ENCODE measurements around the gene KAZALD1. TPM values are rescaled to one million over a fixed set of nuclear protein-coding genes. Genes with fewer than 3 reads are reported as not detected.

Gene KAZALD1
- total RNA-seq, 1 donor: 0.42 TPM

DNA sequence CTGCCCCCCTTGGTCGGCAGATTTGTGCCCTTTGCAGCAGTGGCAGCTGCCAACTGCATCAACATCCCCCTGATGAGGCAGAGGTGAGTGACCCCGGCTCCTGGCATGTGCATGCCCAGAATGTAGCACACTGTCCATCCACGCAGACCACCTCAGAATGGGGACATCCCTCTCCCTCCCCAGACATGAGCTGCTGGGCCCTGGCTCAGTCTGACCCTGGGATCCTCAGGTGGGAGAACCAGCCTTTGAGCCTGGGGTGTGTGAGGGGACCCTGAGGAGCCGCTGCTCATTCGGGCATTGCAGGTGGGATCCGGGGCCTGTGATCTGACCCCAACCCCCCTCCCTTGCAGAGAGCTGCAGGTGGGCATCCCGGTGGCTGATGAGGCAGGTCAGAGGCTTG lies 25.1 kb upstream of the KAZALD1 start:
- Histone ChIP-seq H3K9me3 (ENCODE audit: low read depth, low read length) (no peaks in the 10 kb centered on the region), H3K27me3 (ENCODE audit: insufficient read depth, low read length) (no peaks in the 10 kb centered on the region), H3K4me3 (ENCODE audit: low read length) (no peak overlapping the region), H3K4me1 (ENCODE audit: insufficient read depth, low read length) (peaks cover 25% of the 10 kb centered on the region)

DNA sequence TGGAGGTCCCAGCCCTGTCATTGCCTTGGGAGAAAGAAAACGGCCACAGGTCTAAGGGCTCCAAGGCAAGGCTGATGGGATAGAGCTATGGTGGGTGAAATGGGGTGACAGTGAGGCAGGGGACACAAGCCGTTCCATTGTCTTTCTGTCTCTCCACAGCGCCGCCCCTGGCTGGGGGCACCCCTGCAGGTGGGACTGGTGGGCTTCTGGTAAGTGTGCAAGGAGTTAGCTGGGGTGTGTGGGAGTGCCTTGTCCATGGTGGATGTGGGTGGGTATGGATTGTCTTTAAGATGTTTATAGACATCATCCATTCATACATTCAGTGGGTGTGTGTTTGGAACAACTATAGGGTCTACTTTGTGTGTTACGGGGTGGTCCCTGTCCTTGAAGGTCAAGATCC lies 23.3 kb upstream of the KAZALD1 start:
- Histone ChIP-seq H3K4me1 (ENCODE audit: insufficient read depth, low read length) (peaks cover 23% of the 10 kb centered on the region), H3K4me3 (ENCODE audit: low read length) (no peak overlapping the region), H3K27me3 (ENCODE audit: insufficient read depth, low read length) (no peaks in the 10 kb centered on the region), H3K9me3 (ENCODE audit: low read depth, low read length) (no peaks in the 10 kb centered on the region)

DNA sequence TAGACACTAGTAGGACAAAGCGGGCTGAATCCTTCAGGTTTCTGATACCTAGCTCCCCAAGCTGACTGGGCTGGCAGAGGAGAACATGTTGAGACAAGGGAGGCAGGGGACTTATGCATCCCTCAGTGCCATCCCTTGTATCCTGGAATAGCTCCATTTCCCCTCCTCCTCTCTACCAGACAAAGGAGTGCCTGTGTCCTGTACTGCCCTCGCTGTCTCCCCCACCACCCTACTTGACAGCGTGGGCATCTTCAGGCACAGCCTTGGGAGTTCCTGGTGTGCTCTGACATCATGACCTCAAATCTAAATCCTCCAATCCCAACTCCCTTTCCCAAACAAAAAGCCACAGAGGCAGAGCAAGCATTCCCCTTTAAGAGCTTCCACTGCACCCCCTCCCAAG lies 21.7 kb upstream of the KAZALD1 start:
- H3K9me3 ChIP-seq (ENCODE audit: low read depth, low read length): no peaks in the 10 kb centered on the region
- peaks cover 24% of the 10 kb centered on the region for H3K4me1 ChIP-seq (ENCODE audit: insufficient read depth, low read length)
- no peak overlapping the region for H3K4me3 ChIP-seq (ENCODE audit: low read length)

DNA sequence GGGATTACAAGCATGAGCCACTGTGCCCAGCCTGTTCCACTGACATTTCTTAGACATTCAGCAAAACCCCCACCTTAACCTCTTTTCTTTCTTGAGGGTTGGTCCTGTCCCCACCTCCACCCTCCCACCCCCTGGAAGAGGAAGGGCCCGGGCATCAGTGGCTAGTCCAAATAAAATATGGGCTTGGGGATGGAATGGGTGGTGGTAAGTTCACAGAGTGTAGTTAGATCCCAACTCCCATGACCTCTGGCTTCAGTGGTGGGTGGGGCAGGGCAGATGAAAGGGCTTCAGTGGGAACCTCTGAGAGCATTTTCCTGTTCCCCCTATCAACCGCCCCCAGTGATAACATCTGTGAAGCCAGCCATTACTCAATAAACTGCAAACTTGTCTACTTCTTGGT lies 20.9 kb upstream of the KAZALD1 start:
- H3K4me3 ChIP-seq (ENCODE audit: low read length): no peak overlapping the region
- H3K9me3 ChIP-seq (ENCODE audit: low read depth, low read length): no peaks in the 10 kb centered on the region
- peaks cover 24% of the 10 kb centered on the region for H3K4me1 ChIP-seq (ENCODE audit: insufficient read depth, low read length)
- peaks cover 6% of the 10 kb centered on the region for H3K27me3 ChIP-seq (ENCODE audit: insufficient read depth, low read length)

More for the DNA sequence above, 21.7 kb upstream of the KAZALD1 start:
- H3K27me3 ChIP-seq (ENCODE audit: insufficient read depth, low read length): peaks cover 3% of the 10 kb centered on the region

DNA sequence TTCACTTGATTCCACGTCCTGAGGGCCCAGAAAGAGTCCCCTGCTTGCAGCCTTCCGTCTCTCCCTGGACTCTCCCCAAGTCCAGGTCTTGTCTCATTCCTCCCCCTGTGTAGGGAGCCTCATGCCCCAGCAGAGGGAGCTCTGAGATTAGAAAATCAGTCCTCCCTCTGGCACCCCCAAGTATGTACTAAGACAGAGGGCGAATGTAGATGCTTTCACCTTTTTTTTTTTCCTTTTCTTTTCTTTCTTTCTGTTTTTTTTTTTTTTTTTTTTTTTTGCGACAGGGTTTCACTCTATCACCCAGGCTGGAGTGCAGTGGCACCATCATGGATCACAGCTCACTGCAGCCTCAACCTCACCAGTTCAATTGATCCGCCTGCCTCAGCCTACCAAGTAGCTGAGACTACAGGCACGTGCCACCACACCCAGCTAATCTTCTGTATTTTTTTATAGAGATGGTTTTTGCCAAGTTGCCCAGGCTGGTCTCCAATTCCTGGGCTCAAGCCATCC lies 20.5 kb upstream of the KAZALD1 start:
- no peak overlapping the region for H3K4me3 ChIP-seq (ENCODE audit: low read length)
- peaks cover 24% of the 10 kb centered on the region for H3K4me1 ChIP-seq (ENCODE audit: insufficient read depth, low read length)
- H3K27me3 ChIP-seq (ENCODE audit: insufficient read depth, low read length): peaks cover 6% of the 10 kb centered on the region
- no peaks in the 10 kb centered on the region for H3K9me3 ChIP-seq (ENCODE audit: low read depth, low read length)

DNA sequence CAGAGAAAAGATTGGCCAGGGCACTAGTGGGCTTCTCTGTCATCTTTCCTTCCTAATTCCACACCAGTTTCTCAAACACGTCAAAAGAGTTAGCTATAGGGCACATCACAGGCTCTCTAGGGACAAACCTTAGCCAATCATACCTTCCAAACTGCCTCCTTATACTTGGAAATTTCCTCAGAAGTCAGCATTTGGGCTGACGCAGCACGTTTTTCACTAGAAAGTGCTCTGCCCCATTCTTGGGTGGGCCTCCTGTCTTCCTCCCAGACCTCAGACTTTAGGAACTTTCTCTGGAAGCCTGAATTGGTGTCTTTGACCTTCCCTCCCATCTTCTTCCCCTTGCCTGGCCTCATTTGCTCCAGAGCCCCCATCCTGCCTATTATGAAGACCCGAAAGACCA lies 19.7 kb upstream of the KAZALD1 start:
- Histone ChIP-seq H3K4me1 (ENCODE audit: insufficient read depth, low read length) (peaks cover 24% of the 10 kb centered on the region), H3K27me3 (ENCODE audit: insufficient read depth, low read length) (peaks cover 14% of the 10 kb centered on the region), H3K9me3 (ENCODE audit: low read depth, low read length) (no peaks in the 10 kb centered on the region), H3K4me3 (ENCODE audit: low read length) (peak overlapping the region; percentile 70)

DNA sequence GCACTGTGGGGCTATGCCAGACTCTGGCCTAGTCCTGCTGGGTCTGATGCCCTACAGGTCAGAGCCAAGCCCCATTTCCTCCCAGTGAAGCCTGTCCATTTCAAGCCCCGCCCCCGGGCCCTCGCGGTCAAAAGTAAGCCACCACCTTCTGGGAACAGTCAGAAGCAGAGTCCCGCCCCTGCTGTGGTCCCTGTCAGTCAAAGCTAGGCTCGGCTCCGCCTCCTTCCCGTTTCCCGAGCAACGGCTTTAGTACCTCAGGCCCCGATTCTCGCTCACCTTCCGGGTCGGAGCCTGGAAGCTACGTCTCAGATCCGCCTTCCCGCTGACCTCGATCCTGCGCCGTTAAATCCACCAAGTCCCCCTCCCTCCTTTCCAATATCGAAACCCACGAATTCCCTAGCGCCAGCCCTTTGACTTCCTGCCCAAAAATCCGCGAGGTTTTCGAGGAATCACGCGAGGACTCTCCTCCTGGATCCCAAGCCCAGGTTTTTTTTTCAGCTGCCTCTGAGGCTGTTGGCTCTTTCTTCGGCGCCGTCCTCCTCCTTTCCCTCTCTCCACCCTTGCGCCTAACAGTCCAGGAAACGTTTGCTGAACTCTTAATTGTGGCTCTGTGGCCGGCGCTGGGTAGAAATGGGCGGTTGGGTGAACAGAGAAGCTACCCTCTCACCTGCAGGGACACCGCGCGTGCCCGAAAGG lies 19.0 kb upstream of the KAZALD1 start:
- H3K9me3 ChIP-seq (ENCODE audit: low read depth, low read length): no peaks in the 10 kb centered on the region
- peak overlapping the region; percentile 70 for H3K4me3 ChIP-seq (ENCODE audit: low read length)
- peaks cover 24% of the 10 kb centered on the region for H3K4me1 ChIP-seq (ENCODE audit: insufficient read depth, low read length)
- H3K27me3 ChIP-seq (ENCODE audit: insufficient read depth, low read length): peaks cover 21% of the 10 kb centered on the region

DNA sequence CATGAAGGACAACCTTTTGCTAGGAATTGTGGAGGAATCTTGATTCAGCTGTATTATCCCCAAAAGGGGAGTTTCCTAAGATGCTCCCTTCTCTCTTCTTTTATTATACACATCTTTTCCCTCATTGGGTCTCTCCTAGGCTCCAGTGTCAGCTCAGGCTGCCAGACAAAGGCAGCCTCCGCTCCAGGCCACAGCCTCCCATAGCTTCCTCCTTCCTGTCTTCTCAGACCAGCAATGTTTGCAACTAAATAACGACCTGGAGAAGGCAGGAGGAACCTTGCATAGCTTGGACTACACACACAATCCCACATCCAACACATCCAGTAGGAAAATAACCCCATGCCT lies 18.5 kb upstream of the KAZALD1 start:
- peak overlapping the region; percentile 70 for H3K4me3 ChIP-seq (ENCODE audit: low read length)
- H3K4me1 ChIP-seq (ENCODE audit: insufficient read depth, low read length): peaks cover 24% of the 10 kb centered on the region
- H3K9me3 ChIP-seq (ENCODE audit: low read depth, low read length): no peaks in the 10 kb centered on the region
- H3K27me3 ChIP-seq (ENCODE audit: insufficient read depth, low read length): peaks cover 27% of the 10 kb centered on the region

DNA sequence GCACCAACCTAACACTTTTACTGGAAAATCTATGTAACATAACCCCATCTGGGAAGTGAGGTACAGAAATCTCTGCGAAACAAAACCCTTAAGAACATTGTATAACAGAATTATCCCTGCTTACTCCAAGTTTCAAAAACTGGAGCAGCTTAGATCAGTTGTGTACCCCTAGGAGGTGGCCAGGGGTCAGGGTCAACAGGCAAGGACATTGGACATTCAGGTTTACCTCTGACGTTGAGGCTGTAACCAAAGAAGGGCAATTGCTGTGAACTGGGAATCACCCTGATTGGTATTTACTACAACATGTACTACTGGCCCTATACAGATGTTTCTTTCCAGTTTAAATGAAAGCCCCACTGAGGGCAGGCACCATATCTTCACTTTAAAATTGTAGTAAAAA lies 17.7 kb upstream of the KAZALD1 start:
- Histone ChIP-seq H3K9me3 (ENCODE audit: low read depth, low read length) (no peaks in the 10 kb centered on the region), H3K27me3 (ENCODE audit: insufficient read depth, low read length) (peaks cover 34% of the 10 kb centered on the region), H3K4me1 (ENCODE audit: insufficient read depth, low read length) (peaks cover 24% of the 10 kb centered on the region), H3K4me3 (ENCODE audit: low read length) (no peak overlapping the region)

DNA sequence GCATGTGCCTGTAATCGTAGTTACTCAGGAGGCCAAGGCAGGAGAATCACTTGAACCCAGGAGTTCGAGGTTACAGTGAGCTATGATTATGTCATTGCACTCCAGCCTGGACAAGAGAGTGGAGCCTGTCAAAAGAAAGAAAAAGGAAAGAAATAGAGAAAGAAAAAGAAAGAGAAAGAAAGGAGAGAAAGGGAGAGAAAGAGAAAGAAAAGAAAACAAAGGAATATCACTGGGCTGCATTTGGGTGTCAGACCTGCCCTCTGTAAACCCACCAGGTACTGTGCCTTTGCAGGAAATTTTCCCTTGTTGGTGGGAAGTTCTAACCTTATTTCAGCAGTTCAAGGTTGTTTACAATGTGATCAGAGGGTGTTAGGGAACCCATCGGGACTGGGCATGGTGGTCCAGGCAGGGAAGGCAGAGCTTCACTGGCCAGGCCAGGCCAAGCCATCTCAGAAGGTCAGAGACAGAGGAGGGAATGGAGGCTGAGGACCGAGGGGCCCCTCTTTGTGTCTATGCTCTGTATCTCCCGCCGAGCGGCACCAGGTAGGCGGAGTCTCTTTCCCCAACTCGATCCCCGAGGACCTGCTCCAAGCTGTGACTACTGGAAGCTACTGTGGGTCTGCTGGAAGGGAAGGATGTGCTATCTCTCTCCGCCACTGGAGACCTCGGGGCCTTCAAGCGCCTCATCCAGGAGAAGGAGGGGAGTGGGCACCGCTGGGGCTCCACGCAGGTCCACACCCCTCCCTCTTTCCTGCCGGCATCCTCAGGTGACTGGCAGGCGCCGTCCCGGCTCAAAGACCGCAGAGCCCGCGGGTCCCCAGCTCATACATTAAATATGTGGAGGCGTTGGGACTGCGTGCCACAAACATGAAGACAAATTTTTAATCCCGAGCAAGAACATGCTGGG lies 15.2 kb upstream of the KAZALD1 start:
- H3K27me3 ChIP-seq (ENCODE audit: insufficient read depth, low read length): peaks cover 52% of the 10 kb centered on the region
- H3K4me1 ChIP-seq (ENCODE audit: insufficient read depth, low read length): peaks cover 24% of the 10 kb centered on the region
- no peaks in the 10 kb centered on the region for H3K9me3 ChIP-seq (ENCODE audit: low read depth, low read length)
- no peak overlapping the region for H3K4me3 ChIP-seq (ENCODE audit: low read length)

DNA sequence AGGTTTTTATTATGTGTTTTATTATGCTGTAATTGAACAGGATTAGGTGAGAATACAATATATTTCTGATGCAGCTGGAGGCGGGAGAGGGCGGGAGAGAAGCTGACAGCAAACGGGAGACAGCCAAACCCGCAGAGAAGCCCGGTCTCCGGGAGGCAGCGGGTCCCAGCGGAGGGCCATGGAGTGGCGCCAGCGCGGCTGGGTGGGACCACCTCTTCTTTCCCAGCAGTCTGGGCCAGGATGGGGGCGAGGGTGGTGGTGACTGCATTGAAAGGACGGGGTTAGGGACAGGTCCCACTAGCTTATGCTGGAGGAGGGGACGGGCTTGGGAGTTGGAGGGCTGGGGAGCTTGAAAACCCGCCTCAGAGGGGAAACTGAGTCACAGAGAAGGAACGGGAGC lies 14.5 kb upstream of the KAZALD1 start:
- Histone ChIP-seq H3K27me3 (ENCODE audit: insufficient read depth, low read length) (peaks cover 52% of the 10 kb centered on the region), H3K4me1 (ENCODE audit: insufficient read depth, low read length) (peaks cover 19% of the 10 kb centered on the region), H3K9me3 (ENCODE audit: low read depth, low read length) (no peaks in the 10 kb centered on the region), H3K4me3 (ENCODE audit: low read length) (no peak overlapping the region)

DNA sequence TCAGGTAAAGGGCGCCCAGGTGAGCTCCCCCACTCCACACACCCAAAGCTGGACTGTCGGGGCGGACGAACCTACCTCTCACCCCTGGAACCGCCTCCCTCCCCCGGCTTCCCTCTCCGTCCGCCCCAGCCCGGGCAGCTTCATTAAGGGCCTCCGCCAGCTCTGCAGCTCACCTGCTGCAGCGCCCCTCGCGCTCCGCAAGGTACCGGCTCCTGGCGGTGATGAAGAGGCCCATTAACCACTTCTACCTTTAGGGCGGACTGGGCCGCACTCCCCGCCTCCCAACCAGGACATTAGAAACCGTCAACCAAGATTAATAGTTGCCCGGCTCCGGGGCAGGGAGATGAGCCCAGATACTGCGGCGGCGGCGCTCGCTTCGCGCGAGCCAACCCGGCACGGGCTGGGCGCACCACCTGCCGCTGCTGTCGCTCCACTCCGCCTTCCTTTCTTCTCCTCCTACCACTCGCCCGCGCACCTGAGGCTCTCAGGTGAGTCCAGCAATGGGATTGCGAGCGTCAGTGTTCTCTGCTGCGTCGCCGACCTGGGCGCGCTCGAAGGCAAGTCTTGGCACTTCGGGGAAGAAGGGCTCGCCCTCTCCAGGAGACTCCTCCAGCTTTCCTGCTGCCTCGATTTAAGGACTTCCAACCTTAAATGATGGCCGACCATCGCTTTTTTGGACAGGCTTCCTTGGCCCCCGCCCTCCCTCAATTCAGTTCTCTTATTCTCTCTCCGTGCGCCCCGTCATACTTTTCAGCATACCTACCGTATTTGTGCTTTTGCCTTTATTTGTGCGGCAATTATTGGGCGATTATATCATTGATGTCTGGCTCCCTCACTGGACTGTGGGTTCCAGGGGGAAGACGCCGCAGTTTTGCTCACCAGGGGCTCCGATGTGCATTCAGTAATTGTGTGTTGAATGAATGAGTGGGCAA lies 13.6 kb upstream of the KAZALD1 start:
- Histone ChIP-seq H3K9me3 (ENCODE audit: low read depth, low read length) (no peaks in the 10 kb centered on the region), H3K27me3 (ENCODE audit: insufficient read depth, low read length) (peaks cover 52% of the 10 kb centered on the region), H3K4me1 (ENCODE audit: insufficient read depth, low read length) (peaks cover 11% of the 10 kb centered on the region), H3K4me3 (ENCODE audit: low read length) (no peak overlapping the region)

DNA sequence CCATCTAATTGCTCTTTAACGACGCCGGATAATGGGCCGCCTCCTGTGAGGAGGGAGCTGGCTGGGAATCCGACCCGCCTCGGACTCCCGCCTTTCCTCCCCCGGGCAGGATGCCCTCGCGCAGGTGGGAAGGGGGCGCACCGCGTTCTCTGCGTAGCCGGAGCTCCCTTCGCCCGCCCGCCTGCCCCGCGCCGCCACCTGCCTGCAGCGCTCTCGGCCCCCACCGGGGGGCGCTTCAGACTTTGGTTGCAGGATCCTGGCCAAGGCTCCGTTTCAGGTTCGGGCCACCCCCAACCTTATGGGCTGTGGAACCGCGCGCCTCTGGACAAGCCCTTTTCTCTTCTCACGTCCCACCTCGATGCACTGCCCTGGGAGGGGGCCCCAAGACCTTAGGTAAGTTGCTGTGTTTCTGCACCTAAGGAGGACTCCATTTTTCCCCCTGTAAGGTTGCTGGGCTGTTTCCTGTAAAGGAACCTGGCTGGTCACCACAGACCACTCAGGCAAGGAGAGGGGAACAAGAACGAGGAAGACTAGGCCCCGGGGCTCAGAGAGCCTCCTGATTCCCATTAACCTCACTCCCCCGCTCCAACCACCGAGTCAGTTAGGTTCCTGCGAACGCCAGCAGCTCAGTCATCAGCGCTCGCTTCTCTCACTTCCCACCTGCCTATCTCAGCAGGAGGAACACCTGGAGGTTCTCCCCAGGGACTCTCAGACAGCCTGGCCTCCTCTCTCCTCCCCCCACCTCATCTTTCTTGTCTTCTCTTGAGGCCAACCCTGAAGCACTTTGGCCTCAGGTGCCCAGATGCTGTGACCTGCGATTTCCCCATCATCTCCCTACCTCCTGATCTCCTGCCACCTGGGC lies 11.3 kb upstream of the KAZALD1 start:
- no peak overlapping the region for H3K4me3 ChIP-seq (ENCODE audit: low read length)
- H3K9me3 ChIP-seq (ENCODE audit: low read depth, low read length): no peaks in the 10 kb centered on the region
- H3K27me3 ChIP-seq (ENCODE audit: insufficient read depth, low read length): peaks cover 46% of the 10 kb centered on the region
- H3K4me1 ChIP-seq (ENCODE audit: insufficient read depth, low read length): peaks cover 8% of the 10 kb centered on the region

DNA sequence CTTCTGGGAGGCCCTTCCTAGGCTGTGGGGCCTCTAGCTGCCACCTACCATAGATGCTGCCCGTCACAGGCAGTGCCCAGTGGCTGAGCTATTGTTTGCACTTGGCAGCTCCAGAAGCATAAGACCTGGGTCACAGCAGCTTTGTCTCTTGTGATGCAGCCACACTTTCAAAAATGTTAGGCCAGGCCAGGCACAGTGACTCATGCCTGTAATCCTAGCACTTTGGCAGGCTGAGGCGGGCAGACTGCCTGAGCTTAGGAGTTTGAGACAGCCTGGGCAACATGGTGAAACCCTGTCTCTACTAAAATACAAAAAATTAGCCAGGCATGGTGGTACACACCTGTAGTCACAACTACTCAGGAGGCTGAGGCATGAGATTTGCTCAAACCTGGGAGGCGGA lies 9.5 kb upstream of the KAZALD1 start:
- Histone ChIP-seq H3K27me3 (ENCODE audit: insufficient read depth, low read length) (peaks cover 36% of the 10 kb centered on the region), H3K4me1 (ENCODE audit: insufficient read depth, low read length) (peaks cover 8% of the 10 kb centered on the region), H3K9me3 (ENCODE audit: low read depth, low read length) (no peaks in the 10 kb centered on the region), H3K4me3 (ENCODE audit: low read length) (no peak overlapping the region)

All from mononuclear cell (primary cell).